Upper lobe of right lung (tissue), 1 donor: ENCODE measurements around the gene GOLT1B. TPM values are rescaled to one million over a fixed set of nuclear protein-coding genes. Genes with fewer than 3 reads are reported as not detected.

Source experiments
- ATAC-seq: fragments of 200-7000 bp; cut with Tn5 transposase; one replicate; pipeline ENCODE4 v1.9.1; 2020; ENCODE audit warnings: mild to moderate bottlenecking, moderate library complexity
- DNase-seq: peaks from one replicate; pipeline ENCODE4 v3.0.0-alpha.2; 2020
- H3K27ac ChIP-seq: fragments of 200-600 bp; one replicate; pipeline ENCODE4 v1.8.0; 2022
- H3K27me3 ChIP-seq: fragments of 200-600 bp; one replicate; pipeline ENCODE4 v1.8.0; 2022; ENCODE audit warnings: mild to moderate bottlenecking
- H3K36me3 ChIP-seq: fragments of 200-600 bp; one replicate; pipeline ENCODE4 v1.8.0; 2022
- H3K4me1 ChIP-seq: fragments of 200-600 bp; one replicate; pipeline ENCODE4 v1.8.0; 2022
- H3K4me3 ChIP-seq: fragments of 200-600 bp; one replicate; pipeline ENCODE4 v1.8.0; 2022; ENCODE audit warnings: mild to moderate bottlenecking
- H3K9me3 ChIP-seq: fragments of 200-600 bp; one replicate; pipeline ENCODE4 v1.8.0; 2022
- intact Hi-C: fragments of 100-400 bp; cut with DNase I; formaldehyde crosslinking; loops from one replicate; pipeline ENCODE4 v1.11.0; 2022
- total RNA-seq: library from RNA; stranded (reverse); fragmentation: NEBNext Ultra II Directional; extraction: Animal tissue kit (Norgen Biotek cat#: 25700); gene quantifications from one replicate; pipeline ENCODE4 v1.2.1, GENCODE V29; 2021
- TF ChIP-seq, protein P1 (sequence below): fragments of 200-600 bp; IDR thresholded peaks from one replicate; pipeline ENCODE4 v1.8.0; 2022; ENCODE audit warnings: antibody characterized with exemption
- donor health status: DM: no; HTN: yes; CAD: no; lungs with severe emphysema.

The GOLT1B gene
- total RNA-seq, 1 donor from 2014 or later: 25.0 TPM

DNA sequence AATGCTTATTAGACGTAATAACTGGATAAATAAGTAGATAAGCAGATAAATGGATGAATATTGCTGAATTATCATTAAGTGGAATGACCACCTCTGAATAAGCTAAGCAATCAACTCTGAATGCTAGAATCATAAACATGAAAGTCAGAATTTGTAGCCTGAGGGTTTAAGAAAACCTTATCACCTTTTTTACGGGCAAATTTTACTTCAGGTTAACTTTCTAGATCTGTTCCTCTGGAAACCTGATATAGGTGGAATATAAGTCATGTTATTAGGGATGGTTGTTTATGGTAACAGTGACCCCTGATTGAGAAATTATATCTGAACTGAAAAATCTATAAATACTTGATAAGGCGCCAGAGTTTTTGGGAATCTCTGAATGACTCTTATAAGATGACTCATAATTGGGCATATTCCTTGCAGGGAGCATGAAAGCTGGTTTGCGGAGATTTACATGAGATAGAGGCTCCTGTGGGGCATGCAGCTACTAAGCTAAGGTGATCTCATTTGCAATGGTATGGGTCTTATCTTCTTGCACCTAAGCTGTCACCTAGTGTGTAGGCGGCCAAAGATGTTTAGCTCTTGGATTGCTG, 36.6 kb downstream of the GOLT1B start:
- H3K27me3 ChIP-seq: no peaks in the 10 kb centered on the region
- intact Hi-C loops: no loop called here
- no peak for DNase-seq
- no peaks in the 10 kb centered on the region for H3K4me1 ChIP-seq
- H3K27ac ChIP-seq: no peak overlapping the region
- ATAC-seq: no peak
- no peak overlapping the region for H3K4me3 ChIP-seq
- H3K36me3 ChIP-seq: no peaks in the 10 kb centered on the region
- TF ChIP-seq, protein P1, sequence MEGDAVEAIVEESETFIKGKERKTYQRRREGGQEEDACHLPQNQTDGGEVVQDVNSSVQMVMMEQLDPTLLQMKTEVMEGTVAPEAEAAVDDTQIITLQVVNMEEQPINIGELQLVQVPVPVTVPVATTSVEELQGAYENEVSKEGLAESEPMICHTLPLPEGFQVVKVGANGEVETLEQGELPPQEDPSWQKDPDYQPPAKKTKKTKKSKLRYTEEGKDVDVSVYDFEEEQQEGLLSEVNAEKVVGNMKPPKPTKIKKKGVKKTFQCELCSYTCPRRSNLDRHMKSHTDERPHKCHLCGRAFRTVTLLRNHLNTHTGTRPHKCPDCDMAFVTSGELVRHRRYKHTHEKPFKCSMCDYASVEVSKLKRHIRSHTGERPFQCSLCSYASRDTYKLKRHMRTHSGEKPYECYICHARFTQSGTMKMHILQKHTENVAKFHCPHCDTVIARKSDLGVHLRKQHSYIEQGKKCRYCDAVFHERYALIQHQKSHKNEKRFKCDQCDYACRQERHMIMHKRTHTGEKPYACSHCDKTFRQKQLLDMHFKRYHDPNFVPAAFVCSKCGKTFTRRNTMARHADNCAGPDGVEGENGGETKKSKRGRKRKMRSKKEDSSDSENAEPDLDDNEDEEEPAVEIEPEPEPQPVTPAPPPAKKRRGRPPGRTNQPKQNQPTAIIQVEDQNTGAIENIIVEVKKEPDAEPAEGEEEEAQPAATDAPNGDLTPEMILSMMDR: no peak
- no peaks in the 10 kb centered on the region for H3K9me3 ChIP-seq

DNA sequence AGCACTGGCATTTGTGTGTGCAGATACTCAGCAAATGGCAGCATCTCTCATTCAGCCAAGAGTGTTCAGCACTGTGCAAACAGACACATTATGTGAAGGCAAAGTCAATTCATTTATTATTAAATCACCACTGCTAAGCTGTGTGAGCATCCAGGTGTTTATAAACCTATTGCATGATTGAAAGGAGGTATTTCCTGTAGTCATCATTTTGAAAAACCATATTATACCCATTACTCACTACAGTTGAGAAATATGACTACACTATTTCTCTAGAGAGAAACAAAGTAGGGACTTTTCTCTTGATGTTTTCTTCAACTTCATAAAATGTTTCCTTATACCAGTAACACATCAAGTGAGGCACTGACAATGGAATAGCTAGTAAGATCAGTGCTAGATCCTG, 38.2 kb downstream of the GOLT1B start:
- Histone ChIP-seq H3K27ac (no peak overlapping the region), H3K36me3 (no peaks in the 10 kb centered on the region), H3K9me3 (no peaks in the 10 kb centered on the region), H3K4me1 (no peaks in the 10 kb centered on the region), H3K4me3 (no peak overlapping the region), H3K27me3 (no peaks in the 10 kb centered on the region)
- ATAC-seq (no peak), DNase-seq (no peak)
- intact Hi-C loops: no loop called here
- TF ChIP-seq, protein P1: no peak

DNA sequence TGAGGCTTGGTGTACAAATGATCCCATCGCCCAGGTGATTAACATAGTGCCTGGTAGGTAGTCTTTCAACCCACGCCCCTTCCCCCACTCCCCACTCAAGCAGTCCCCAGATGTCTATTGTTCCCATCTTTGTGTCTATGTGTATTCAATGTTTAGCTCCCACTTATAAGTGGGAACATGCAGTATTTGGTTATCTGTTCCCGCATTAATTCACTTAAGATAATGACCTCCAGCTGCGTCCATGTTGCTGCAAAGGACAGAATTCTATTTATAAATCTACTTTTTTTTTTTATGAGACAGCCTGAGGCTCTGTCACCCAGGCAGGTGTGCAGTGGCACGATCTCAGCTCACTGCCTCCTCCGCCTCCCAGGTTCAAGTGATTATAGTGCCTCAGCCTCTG, 40.2 kb downstream of the GOLT1B start:
- Histone ChIP-seq H3K4me1 (no peaks in the 10 kb centered on the region), H3K36me3 (no peaks in the 10 kb centered on the region), H3K27ac (no peak overlapping the region), H3K27me3 (no peaks in the 10 kb centered on the region), H3K4me3 (no peak overlapping the region), H3K9me3 (no peaks in the 10 kb centered on the region)
- no peak for DNase-seq
- TF ChIP-seq, protein P1: no peak
- no peak for ATAC-seq
- intact Hi-C loops: no loop called here

DNA sequence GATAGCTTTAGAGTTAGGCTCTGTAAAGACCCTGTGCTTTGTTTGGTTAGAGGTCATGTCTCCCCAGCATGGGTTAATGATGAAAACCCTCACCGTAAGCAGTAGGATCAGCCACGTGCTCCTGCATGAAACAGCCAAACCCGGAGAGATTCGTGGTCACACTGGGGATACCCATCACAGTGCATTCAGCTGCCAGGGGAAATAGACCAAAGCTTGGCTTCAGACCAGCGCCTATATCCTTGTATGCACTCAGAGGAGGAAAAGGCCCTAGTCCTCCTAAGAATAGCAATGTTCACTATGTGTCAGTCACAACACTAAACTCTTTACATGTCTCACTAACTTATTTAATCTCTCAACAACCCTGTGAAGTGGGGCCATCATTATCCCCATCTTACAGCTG, 40.8 kb downstream of the GOLT1B start:
- H3K9me3 ChIP-seq: no peaks in the 10 kb centered on the region
- H3K36me3 ChIP-seq: no peaks in the 10 kb centered on the region
- ATAC-seq: no peak
- TF ChIP-seq, protein P1: no peak
- H3K27ac ChIP-seq: no peak overlapping the region
- H3K4me3 ChIP-seq: no peak overlapping the region
- DNase-seq: no peak
- intact Hi-C loops: no loop called here
- no peaks in the 10 kb centered on the region for H3K4me1 ChIP-seq
- H3K27me3 ChIP-seq: no peaks in the 10 kb centered on the region

DNA sequence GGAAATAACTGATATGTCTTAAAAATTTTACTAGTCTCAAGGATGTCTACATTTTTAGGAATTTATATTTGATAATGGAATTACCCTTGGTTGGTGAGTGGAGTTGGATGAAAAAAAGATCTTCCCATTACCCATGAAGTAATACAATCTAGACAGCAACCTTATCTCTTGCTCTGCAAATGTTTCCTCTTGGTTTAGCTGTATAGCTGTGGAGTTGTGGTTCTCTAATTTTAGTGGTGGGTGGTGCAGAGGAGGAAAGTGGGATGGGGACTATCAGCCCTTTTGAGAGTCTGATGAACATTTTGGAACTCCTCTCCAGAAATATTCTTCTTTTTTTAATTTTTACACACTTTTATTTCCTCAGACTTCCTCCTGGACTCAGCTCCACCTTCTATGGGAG, 41.6 kb downstream of the GOLT1B start:
- DNase-seq (no peak), ATAC-seq (no peak)
- intact Hi-C loops: no loop called here
- Histone ChIP-seq H3K27ac (no peak overlapping the region), H3K4me3 (no peak overlapping the region), H3K9me3 (no peaks in the 10 kb centered on the region), H3K4me1 (no peaks in the 10 kb centered on the region), H3K27me3 (no peaks in the 10 kb centered on the region), H3K36me3 (no peaks in the 10 kb centered on the region)
- TF ChIP-seq, protein P1: no peak

DNA sequence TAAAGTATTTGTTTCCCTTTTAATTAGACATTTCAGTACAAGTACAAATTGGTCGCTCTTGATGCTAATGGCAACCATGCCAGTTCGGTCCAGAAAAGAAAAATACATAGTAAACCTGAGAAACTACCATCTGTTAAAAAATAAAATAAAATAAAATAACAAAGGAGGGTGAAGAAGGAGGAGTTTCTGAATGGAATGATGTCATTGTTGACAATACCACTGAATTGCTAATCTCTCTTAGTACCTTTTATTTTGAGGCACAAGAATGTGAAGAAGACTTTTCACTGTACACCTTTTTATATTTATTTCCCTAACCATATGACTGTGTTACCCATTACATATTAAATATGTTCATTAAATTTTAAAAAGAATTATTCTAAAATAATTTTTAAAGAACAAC, 44.0 kb downstream of the GOLT1B start:
- Histone ChIP-seq H3K4me3 (no peak overlapping the region), H3K36me3 (no peaks in the 10 kb centered on the region), H3K4me1 (no peaks in the 10 kb centered on the region), H3K27me3 (no peaks in the 10 kb centered on the region), H3K9me3 (no peaks in the 10 kb centered on the region), H3K27ac (no peak overlapping the region)
- no peak for DNase-seq
- ATAC-seq: no peak
- intact Hi-C loops: no loop called here
- TF ChIP-seq, protein P1: no peak
